HS-5 (cell line): ENCODE results near the gene DDT.
"Not testable (repeated sequence)": the region's sequence is repeated elsewhere in the genome, so short reads cannot be mapped to it uniquely, and the experiment has no call there.

Experiments
- DNase-seq: peaks from one replicate; pipeline ENCODE4 v3.0.0-alpha.2; 2012; ENCODE audit warnings: low read depth

Gene DDT

DNA sequence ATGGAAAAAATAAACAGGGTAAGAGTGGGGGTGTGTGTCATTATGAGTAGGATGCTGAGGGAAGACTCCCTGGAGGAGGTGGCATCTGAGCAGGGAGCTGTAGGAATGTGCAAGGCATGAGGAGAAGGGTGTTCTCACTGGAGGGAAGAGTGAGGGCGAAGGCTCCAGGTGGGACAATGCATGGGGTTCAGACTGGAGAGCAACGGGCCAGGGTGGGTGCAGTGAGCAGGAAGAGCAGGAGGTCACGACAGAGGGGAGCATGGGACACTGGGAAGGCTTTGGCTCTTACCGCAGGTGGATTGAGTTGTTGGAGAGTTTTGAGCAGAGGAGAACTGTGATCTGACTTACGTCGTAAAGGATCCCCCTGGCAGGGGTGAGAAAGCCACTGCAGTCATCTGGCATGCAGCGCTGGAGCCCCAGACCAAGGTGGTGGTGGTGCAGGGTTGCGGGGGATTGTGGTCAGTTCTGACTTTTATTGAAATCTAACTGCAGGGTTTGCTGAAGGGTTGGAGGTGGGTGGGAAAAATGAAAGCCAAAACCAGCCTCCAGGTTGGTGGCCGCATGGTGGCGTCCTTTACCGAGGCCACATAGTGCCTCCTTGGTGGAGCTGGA is 21.3 kb downstream of the DDT start:
- not testable (repeated sequence) for DNase-seq

GRCh38 chr22:23951383-23951782 is 22.9 kb downstream of the DDT start:
- DNase-seq: not testable (repeated sequence)

- not testable (repeated sequence) for DNase-seq
Measured at GRCh38 chr22:23949764-23950163, 24.5 kb downstream of the DDT start.

DNA sequence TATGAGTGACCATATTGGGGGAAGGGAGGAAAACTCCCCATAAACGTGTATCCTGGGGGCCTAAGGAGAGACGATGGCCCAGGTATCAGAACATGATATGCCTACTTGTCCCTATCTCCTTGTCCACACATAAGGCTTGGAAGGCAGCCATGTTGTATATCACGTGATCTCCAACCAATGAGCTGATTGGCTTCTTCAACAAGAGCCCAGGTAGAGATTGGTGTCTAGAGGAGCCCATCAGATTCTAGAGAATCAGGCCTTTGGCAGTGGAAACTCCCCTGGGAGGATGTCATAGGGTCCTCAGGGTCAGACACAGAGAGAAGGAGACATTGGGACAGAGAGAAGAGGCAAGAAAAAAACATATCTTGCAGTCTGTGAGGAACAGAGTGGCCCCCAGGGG is 26.9 kb downstream of the DDT start:
- DNase-seq: not testable (repeated sequence)

- not testable (repeated sequence) for DNase-seq
Measured at GRCh38 chr22:23940166-23940565, 34.1 kb downstream of the DDT start.

- no peak for DNase-seq
Measured at GRCh38 chr22:23939017-23939357, 35.3 kb downstream of the DDT start.

DNA sequence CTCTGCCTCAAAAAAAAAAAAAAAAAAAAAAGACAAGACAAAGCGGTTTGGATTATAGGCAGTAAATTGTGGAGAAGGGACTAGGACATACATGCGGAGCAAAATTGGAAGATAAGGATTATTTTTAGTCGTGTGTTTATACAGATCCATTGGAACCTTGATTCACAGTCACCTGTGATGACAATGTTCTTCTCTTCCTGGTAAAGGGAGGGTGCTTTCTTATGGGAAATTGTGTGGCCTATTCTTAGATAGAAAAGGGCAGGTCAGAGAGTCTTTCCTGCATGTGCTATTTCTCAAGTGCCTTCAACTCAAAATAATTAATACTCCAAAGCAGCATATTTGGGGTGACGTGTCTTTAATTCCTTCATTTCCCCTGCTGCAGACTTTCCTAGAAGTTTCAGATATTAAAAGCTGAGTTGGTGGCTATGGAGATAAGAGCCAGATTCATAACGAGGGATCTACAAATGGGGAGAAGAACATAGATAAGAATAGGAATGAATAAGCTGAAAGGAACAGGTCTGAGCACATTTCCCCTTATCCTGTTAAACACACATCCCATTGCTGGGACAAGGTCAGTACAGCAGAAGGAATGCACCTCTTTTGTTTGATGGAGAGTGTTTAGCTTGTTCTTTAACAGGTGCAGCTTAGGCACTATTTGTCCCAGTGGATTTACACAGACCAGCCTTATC is 35.8 kb downstream of the DDT start:
- no peak for DNase-seq

GRCh38 chr22:23926561-23926960 is 47.7 kb downstream of the DDT start:
- DNase-seq: no peak

DNA sequence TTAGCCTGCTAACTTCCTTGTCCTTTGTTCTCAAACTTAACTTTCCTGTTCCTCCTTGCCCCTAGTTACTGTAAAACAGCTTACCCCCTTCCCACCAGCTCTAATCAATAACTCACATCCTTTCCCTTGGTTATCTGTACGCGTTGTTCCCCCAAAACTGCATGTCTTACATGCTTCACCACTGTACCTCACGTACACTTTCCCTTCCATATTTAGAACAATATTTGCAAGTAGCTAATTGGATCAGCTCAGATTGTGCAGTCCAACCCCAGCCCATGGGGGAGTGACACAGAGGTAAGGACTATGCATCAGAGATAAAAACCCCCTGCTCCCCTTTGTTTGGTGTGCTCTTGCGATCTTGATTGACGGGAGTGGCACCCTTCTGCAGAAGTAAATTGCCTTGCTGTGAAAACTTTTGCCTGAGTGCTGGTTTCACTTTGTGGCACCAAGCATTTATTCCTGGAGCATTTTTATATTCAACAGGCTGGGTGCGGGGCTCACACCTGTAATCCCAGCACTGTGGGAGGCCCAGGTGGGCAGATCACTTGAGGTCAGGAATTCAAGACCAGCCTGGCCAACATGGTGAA is 49.1 kb downstream of the DDT start:
- DNase-seq: no peak

- no peak for DNase-seq
Measured at GRCh38 chr22:23922921-23923320, 51.3 kb downstream of the DDT start.

DNA sequence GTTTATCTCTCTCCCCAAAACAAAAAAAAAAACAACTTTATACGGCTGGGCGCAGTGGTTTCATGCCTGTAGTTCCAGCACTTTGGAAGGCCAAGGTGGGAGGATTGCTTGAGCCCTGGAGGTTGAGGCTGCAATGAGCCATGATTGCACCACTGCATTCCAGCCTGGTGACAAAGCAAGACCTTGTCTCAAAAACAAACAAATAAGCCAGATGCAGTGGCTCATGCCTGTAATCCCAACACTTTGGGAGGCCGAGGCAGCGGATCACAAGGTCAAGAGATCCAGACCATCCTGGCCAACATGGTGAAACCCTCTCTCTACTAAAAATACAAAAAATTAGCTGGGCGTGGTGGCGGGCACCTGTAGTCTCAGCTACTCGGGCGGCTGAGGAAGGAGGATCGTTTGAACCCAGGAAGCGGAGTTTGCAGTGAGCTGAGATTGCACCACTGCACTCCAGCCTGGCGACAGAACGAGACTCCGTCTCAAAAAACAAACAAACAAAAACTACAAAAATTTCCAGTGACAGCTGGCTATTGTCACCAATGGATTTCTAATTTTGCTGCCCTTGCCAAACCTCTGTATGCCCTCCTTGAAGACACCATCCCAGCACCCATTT is 52.5 kb downstream of the DDT start:
- DNase-seq: not testable (repeated sequence)
